GM19025 (cell line): ENCODE data around the gene ANKLE2.

Experiments used
- ATAC-seq: cut with Tn5 transposase; IDR thresholded peaks from one replicate; pipeline ENCODE4 v1.9.1; 2021; ENCODE audit warnings: mild to moderate bottlenecking, low read depth, moderate library complexity; ENCODE audit not compliant: unreplicated experiment

Gene ANKLE2

DNA sequence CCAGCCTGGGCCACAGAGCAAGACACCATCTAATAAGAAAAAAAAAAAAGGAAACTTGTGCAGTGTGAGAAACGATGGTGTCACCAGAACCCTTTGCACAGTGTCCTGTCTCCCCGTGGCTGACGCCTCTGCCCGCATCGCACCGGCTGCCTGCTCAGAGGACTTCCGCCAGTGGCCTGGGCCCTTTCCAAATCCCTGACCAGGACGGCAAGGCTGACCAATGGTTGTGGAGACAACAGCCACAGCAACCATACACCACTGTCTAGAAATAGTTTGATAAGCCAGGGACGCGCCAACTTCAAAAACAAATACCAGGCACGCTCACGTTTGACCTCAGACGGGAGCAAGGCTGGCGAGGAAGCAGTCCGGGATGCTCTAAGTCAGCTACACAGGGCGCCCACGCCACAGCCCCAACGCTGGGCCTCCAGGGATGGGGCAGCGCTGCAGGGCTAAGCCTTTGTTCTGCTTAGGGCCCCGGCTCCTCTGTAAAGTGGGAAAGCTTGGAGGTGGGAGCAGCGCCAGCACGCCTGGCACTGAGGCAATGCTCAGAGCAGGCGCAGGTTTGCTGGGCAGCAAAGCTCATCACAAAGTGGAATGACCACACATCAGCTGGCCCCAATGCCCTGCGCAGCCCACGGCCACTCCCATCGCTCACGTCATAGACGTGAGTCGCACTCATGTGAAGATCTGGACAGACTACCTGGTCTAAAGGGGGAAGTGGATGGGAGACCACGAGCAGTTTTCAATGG, 38.4 kb downstream of the ANKLE2 start:
- no peak for ATAC-seq

DNA sequence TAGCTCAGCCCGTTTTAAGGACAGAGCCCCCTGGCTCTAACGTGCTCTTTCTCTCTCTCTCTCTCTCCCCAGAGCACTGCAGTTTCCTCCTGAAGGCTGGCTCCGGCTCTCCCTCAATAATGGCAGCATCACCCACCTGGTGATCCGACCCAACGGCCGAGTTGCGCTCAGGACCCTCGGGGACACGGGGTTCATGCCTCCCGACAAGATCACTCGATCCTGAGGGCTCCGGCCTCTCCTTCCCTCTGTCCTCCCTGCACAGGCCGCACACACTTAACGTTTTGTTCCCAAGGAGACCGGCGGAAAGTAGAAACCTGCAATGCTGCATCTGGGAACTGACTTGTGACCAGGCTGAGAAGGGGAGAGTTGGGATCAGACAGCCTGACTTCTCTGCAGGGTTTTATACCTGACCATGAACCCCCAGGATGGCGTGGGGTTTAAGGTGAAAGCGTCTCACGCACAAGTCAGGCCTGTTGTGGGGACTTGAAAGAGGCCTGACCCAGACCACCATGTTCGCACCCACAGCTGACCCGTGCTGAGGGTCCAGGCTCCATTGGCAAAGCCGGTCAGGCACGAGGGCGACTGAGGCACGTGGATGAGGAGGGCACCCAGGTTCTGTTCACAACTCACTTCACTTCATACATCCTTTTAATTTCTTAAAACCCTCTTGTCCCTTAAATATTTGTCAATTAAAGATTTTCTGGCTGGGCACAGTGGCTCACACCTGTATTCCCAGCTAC, 40.9 kb downstream of the ANKLE2 start:
- ATAC-seq, result no peak

GRCh38 chr12:132719954-132720324, 41.7 kb downstream of the ANKLE2 start:
- no peak for ATAC-seq

GRCh38 chr12:132719141-132719953, 42.3 kb downstream of the ANKLE2 start:
- ATAC-seq, result no peak

- no peak for ATAC-seq
These were observed 43.0 kb downstream of the ANKLE2 start for GRCh38 chr12:132718644-132719043.

DNA sequence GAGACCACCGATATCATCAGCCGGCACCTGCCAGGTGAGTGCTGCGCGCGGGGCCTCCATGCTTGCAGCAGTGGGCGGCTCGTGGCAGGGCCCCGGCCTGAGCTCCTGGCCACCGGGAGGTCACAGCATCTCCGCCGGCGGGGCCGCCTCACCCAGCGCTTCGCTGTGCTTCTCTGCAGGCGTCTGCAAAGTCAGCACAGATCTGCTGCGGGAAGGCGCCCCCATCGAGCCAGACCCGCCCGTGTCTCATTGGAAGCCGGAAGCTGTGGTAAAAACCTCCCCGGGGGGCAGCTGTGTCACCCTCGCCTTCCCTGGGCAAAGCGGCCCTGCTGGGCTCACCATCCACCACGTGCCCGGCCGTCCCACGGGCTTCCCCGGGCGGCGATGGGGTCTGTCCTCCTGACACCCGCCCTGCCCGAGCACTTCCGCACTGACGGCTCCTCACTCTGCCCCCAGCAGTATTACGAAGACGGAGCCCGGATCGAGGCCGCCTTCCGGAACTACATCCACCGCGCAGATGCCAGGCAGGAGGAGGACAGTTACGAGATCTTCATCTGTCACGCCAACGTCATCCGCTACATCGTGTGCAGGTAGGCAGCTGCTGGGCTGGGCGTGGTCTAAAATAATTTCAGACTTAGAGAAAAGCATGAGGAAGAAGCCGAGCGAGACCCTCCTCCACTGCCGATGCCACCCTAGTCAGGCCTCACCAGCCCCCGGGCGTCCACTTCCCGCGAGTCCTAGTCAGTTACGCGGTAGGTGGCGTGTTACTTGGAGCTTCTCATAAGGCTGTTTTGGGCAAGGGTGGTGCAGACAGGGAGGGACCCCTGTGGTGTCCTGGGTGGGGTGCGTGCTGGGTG, 43.9 kb downstream of the ANKLE2 start:
- ATAC-seq, result no peak

DNA sequence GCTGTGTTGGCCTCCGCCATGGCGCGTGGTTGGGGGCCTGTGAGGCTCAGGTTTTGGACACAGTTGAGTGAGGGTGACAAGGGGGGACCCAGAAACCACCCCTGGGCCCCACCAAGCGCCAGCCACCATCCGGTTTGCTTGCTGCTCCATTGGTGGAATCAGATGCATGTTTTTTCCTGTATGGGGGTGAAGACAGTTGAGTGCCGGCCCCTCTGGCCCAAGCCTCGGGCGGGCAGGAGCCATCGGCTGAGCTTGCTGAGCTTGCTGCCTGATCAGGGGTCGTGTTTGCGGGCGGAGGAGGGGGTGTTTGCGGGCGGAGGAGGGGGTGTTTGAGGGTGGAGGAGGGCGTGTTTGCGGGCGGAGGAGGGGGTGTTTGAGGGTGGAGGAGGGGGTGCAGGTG, 44.6 kb downstream of the ANKLE2 start:
- no peak for ATAC-seq

DNA sequence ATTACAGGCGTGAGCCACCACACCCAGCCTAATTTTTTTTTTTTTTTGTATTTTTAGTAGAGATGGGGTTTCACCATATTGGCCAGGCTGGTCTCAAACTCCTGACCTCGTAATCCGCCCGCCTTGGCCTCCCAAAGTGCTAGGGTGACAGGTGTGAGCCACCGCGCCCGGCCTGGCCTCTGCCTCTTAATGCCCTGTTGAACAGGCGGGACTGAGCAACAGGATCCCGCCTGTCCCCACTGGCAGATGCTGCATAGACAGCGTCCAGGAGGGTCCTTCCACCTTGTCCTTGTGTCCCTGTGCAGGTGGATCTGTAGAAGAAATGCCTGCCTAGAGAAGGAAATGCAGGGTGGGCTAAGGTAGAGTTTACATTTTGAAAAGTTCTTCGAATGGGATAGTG, 45.3 kb downstream of the ANKLE2 start:
- ATAC-seq, result no peak

DNA sequence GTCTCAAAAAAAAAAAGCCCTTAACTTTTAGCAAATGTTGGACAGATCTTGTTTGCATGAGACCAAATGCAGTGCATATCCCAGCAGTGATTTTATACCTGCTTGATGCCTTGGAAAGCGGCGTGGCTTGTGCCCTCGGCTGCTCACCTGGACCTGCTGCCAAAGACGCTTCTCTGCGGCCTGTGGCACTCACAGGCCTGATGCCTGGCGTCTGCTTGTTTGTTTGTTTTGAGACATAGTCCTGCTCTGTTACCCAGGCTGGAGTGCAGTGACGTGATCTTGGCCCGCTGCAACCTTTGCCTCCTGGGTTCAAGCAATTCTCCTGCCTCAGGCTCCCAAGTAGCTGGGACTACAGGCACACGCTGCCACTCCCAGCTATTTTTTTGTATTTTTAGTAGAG, 45.8 kb downstream of the ANKLE2 start:
- ATAC-seq, result no peak

DNA sequence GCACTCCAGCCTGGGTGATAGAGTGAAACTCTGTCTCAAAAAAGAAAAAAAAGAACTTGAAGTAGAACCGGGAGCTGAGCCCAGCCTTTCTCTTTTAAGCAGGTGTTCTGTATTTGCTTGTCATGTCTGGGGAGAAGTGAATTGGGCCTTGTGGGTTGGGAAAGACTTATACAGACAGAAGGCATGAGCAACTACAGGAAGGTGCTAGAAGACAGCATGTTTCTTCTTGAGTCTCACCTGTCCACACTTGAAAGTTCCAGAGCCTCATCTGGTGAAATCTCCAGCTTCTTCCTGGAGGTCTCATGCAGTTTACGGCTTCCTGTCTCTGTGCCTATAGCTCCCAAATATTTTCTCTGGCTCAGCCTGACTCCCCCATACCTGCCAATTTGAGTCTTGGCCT, 48.5 kb downstream of the ANKLE2 start:
- ATAC-seq, result no peak

GRCh38 chr12:132711080-132711843, 50.4 kb downstream of the ANKLE2 start:
- no peak for ATAC-seq

- peak; percentile 92 for ATAC-seq
These were observed 51.1 kb downstream of the ANKLE2 start, which contains the start of gene PGAM5 for GRCh38 chr12:132710405-132711079. PGAM5 (plus strand) TSS chr12:132710842; CDS start chr12:132710877, 35 bp downstream.

DNA sequence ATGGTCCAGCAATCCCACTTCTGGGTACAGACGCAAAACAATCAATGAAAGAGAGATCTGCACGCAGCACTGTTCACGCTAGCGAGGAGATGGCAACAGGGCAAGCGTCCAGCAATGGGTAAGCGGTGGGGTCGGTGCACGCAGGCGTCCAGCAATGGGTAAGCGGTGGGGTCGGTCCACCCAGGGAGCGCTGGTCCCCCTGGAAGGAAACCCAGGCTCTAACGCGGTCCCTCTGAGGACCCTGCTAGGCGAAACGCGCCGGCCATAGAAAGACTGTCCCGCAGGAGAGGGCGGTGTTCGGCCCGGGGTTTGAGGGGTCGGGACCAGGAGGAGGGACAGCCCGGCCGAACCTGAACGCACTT, 51.6 kb downstream of the ANKLE2 start:
- ATAC-seq, result peak; percentile 21

DNA sequence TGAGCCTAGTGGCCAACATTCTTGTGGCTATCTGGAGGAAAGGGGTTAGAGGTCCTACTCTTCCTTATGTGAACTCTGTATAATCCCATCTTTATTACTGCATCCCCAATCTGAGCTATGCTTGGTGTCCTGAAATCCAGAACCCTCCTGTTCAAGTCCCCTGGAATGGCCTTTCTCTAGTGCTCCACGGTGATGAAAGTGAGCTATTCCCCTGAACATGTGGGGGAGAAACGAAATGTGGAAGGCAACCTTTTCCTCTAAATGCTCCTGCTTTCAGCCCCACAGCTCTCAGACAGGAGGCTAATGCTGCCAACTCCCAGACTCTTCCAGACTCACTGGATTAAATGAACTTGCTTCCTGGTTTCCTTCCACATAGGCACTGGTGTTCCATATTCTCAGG, 53.5 kb downstream of the ANKLE2 start:
- ATAC-seq, result no peak

- ATAC-seq, result no peak
These were observed 54.4 kb downstream of the ANKLE2 start for GRCh38 chr12:132707241-132707640.

GRCh38 chr12:132703641-132704040, 58.0 kb downstream of the ANKLE2 start:
- ATAC-seq, result no peak

GRCh38 chr12:132702640-132703039, 59.0 kb downstream of the ANKLE2 start:
- no peak for ATAC-seq

GRCh38 chr12:132700212-132700822, 61.3 kb downstream of the ANKLE2 start:
- no peak for ATAC-seq

GRCh38 chr12:132698341-132698740, 63.3 kb downstream of the ANKLE2 start:
- ATAC-seq, result no peak
